C4-2B (cell line): ENCODE measurements around the gene ATP5F1C.

Experiments used
- H3K27ac ChIP-seq: fragments of 450-650 bp; 2 replicates; pipeline ENCODE4 v1.5.1; 2017
- CTCF ChIP-seq: fragments of 450-650 bp; conservative IDR thresholded peaks from 2 replicates; pipeline ENCODE4 v1.5.1; 2017; ENCODE audit warnings: mild to moderate bottlenecking
- ZFX ChIP-seq: fragments of 450-650 bp; IDR thresholded peaks from 2 replicates; pipeline ENCODE4 v1.6.1; 2017

The ATP5F1C gene

DNA sequence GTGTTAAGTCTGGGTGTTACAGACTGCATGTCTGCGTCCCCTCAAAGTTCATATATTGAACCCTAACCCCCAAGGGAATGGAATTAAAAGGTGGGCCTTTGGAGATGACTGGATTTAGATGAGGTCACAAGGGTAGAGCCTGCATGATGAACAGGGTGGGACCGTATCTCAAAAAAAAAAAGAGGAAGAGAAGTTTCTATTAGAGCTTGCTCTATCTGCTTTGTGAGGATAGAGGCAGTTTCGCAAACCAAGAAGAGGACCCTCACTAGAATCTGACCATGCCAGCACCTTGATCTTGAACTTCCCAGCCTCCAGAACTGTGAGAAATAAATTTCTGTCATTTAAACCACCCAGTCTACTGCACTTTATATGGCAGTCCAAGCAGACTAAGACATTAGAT is 1.5 kb upstream of the ATP5F1C start:
- no peak for TF ChIP-seq CTCF
- TF ChIP-seq ZFX, result no peak
- no peak overlapping the region for H3K27ac ChIP-seq

GRCh38 chr10:7787150-7787856 is 674 bp upstream of the ATP5F1C start:
- TF ChIP-seq ZFX (no peak), CTCF (no peak)
- peak overlapping the region; percentile 96 for H3K27ac ChIP-seq

- H3K27ac ChIP-seq, result peak overlapping the region; percentile 96
- TF ChIP-seq CTCF (no peak), ZFX (no peak)
Measured at GRCh38 chr10:7788639-7789286, 786 bp downstream of the ATP5F1C start.

DNA sequence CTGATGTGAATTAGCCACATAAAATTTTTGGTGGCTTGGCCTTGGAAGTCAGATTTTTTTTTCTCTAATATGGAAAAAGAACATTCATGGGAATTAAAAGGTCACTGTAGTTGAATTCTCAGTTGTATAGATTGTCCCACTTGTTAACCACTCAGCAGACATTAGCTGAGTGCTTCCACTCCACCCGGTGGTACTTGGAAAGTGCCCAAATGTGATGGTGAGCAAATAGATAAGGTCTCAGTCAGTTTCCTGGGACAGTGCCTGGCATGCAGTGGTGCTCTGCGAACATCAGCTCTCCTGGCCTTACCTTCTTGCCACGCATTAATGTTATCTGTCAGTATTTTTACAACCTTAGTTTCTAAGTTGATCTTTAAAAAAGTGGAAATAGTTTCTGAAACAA is 1.4 kb downstream of the ATP5F1C start:
- peak overlapping the region; percentile 96 for H3K27ac ChIP-seq
- no peak for TF ChIP-seq CTCF
- TF ChIP-seq ZFX, result no peak

DNA sequence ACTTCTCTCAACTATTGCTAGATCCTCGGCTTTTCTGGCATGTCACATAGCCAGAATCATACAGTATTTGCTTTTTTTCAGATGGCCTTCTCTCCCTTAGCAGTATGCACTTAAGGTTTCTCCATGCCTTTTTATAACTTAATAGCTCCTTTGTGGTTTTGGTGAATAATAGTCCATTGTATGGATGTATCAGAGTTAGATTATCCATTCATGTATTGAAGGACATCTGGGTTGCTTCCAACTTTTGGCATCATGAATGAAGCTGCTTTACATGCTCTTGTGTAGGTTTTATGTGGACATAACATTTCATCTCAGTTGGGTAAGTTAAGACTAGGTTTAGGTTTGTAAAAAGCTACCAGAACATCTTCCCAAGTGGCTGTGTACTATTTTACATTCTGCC is 4.6 kb downstream of the ATP5F1C start:
- TF ChIP-seq ZFX, result no peak
- no peak for TF ChIP-seq CTCF
- H3K27ac ChIP-seq, result no peak overlapping the region

DNA sequence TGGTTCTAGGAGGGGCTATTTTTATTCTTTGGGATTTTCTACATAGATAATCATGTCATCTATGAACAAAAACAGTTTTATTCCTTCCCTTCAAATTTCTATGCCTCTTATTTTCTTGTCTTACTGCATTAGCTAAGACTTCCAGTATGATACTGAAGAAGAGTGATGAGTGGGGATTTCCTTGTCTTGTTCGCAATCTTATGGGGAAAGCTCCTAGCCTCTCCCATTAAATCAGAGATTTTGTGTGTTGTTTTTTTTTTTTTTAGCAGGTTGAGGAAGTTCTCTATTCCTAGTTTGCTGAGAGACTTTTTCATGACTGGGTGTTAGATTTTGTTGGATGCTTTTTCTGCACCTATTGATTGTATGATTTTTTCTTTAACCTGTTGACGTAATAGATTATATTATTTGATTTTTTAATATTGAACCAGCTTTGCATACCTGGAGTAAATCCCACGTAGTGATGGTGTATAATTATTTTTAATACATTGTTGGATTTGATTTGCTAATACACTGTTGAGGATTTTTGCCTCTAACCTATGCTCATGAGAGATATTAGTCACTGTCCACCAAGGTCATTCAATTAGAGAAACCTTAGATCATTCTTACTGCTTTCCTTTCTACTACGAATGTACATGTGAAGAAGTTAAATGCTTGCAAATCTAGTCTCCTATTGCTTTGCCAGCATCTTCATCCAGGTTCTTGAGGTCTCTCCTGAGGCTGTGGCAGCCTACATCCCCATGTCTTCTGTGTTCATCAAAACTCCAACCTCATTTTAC is 6.5 kb downstream of the ATP5F1C start:
- TF ChIP-seq CTCF (no peak), ZFX (no peak)
- H3K27ac ChIP-seq, result no peak overlapping the region

DNA sequence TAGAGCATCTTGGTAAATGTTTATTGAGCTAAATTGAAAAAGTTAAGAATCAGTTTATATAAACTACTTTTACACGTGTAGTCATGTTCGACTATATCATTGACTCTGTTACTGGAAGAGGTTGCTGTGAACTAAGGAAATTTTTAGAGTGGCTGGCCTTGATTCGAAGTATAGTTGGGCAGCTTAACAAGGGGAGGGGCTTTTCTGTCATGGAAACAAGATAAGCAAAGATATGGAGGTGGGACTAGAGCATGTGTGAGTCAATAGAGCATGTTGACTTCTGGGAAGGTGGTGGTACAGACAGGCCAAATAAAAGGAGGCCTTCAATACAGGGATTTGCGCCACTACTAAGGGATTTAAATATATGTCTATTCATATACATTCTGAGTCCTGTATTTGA is 7.6 kb downstream of the ATP5F1C start:
- no peak for TF ChIP-seq ZFX
- TF ChIP-seq CTCF, result no peak
- H3K27ac ChIP-seq, result no peak overlapping the region
